GM19468 (cell line): ENCODE data around the gene KYAT1.

Experiments used
- ATAC-seq: cut with Tn5 transposase; IDR thresholded peaks from one replicate; pipeline ENCODE4 v1.9.1; 2021; ENCODE audit warnings: mild to moderate bottlenecking, moderate library complexity, moderate number of reproducible peaks; ENCODE audit not compliant: unreplicated experiment; ENCODE audit errors: extremely low read depth

Gene KYAT1

DNA sequence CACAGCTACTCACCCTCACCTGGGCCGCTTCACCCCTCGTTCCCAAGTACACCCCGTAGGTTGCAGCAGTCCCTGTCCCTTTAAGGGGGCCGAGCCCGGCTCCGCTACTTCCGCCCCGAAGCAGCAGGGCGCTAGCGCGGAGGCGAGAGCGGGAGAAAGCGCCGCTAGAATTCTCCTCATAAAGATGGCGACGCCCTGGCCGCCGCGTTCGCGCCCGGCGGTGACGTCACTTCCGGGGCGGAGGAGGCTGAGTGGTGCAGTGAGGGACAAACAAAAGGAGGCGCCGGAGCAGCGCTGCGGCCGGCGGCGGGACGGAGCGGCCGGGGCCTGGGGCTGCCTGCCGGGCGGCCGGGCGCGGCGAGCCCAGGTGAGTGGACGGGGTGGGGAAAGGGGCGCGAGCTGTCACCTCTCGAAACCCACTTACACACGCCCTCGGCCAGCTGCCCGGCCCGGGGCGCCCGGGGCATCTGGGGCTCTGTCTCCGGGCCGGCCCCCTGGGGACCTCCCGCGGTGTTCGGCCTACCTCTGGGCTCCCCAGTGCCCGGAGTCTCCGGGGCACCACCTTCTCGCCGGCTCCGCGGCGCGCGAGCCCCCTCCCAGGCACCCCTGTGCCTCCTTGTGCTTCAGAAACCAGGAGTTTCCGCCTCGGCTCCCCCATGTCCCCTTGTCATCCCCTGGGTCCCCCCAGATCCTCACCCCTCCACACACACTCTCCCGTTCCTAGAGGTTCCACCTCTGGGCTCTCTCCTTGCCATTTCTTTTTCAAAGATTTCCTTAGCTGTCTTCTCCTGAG lies at the start of gene KYAT1, which contains the start of gene LRRC8A:
Gene KYAT1 (minus strand): TSS at position 67 of the 793 bp plus-strand sequence. CDS start 36,545 bp downstream, outside the sequence.
Gene LRRC8A (plus strand): TSS at position 250 of the 793 bp plus-strand sequence. CDS start 25,032 bp downstream, outside the sequence.
- peak; percentile 82 for ATAC-seq

- ATAC-seq = no peak
Observed at GRCh38 chr9:128929560-128929959, 47.8 kb upstream of the KYAT1 start.

GRCh38 chr9:128928624-128929023 lies 46.9 kb upstream of the KYAT1 start:
- ATAC-seq = no peak

GRCh38 chr9:128927731-128928411 lies 46.1 kb upstream of the KYAT1 start:
- no peak for ATAC-seq

GRCh38 chr9:128923493-128923883 lies 41.7 kb upstream of the KYAT1 start:
- no peak for ATAC-seq

DNA sequence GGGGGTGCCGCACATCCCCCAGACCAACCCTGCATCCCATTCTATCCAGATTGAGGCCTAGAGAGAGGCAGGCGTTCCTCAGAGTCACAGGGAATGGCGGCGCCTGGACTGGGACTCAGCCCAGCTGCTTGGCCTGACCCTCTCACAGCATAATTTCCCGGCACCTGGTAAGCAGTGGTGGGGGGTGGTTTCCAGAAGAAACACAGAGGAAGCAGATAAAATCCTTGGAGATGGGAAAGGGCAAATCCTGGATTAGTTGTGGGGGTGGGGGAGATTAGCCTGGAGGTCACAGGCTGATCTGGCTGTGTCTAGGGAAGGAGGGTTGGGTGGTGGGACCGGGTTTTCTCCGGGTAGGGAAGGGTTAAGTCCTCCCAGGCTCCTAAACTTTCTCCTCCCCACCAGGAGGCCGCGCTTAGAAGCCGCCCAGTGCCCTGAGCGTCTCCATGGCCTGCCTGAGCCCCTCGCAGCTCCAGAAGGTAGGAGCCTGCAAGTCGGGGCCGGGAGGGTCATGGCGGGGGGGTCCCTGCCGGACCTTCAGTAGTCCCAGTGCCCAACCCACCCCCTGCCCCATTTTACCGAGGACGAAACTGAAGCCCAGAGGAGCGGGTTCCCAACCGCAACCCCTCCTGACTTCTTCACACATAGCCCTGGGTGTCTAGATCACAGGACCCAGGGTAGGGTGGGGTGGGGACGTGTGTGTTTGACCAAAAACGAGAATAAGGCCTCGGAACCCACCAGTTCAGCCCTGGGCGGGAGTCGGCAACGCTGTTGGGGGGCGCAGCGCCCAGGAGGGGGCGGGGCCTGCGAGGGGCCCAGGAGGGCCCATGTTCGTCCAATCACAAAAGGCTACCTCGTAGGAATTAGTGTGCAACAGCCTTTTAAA lies 40.4 kb upstream of the KYAT1 start:
- ATAC-seq = no peak

DNA sequence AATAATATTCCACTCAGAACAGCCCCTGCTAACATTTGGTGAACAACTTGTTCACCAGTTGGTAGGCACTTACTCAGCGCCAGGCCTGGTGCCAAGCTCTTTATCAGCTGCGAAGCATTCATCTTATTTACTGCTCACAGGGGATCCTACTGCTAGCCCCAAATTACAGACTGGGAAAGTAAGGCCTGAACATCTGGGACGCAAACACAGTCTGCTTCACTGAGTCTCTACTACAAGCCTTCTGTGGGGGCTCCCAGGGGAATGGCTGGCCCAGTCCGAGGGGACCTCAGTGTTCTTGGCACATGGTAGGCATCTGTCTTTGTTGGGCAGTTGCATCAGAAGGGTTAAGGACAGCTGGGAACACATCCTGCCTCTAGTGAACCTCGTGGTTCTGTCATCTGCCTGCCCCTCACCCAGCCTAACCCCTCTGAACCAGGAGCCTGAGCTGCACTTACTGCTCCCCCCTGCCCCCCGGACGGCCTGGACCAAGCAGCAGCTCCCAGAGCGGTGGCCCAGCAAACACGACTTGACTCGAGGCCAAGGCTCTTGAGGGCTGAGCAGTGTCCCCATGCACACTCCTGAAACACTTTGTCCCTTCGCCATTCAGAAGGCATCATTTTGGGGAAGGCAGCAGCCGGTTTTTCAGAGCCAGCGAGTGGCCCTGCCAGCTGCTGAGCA lies 38.8 kb upstream of the KYAT1 start, which contains the start of gene PHYHD1:
Gene PHYHD1 (plus strand): TSS at position 602 of the 678 bp plus-strand sequence. CDS start 1,342 bp downstream, outside the sequence.
- no peak for ATAC-seq

- no peak for ATAC-seq
Observed at GRCh38 chr9:128919402-128920089, 37.8 kb upstream of the KYAT1 start.

DNA sequence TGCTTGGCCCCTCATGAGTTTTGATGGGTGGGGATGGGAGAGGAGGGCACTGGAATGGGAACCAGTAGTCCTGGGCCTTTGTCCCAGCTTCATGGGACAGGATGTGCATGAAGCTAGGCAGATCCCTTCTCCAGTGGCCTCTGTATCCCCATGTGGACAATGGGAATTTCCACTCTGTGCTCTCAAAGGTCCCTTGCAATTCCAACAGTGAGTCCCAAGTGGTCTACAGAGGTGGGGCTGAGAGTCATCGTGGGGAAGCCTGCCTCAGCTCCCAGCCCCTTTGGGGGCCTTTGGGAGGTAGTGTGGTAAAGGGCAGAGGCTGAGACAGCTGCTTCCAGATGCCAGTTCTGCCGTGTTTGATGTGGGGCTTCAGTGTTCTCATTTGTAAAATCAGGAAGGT lies 37.2 kb upstream of the KYAT1 start:
- no peak for ATAC-seq

DNA sequence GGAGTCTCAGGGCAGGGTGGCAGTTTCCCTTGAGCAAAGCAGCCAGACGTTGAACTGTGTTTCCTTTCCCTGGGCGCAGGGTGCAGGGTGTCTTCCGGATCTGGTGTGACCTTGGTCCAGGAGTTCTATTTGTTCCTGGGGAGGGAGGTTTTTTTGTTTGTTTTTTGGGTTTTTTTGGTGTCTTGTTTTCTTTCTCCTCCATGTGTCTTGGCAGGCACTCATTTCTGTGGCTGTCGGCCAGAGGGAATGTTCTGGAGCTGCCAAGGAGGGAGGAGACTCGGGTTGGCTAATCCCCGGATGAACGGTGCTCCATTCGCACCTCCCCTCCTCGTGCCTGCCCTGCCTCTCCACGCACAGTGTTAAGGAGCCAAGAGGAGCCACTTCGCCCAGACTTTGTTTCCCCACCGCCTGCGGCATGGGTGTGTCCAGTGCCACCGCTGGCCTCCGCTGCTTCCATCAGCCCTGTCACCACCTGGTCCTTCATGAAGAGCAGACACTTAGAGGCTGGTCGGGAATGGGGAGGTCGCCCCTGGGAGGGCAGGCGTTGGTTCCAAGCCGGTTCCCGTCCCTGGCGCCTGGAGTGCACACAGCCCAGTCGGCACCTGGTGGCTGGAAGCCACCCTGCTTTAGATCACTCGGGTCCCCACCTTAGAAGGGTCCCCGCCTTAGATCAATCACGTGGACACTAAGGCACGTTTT lies 35.5 kb upstream of the KYAT1 start:
- no peak for ATAC-seq

- ATAC-seq = no peak
Observed at GRCh38 chr9:128916745-128917144, 35.0 kb upstream of the KYAT1 start.

DNA sequence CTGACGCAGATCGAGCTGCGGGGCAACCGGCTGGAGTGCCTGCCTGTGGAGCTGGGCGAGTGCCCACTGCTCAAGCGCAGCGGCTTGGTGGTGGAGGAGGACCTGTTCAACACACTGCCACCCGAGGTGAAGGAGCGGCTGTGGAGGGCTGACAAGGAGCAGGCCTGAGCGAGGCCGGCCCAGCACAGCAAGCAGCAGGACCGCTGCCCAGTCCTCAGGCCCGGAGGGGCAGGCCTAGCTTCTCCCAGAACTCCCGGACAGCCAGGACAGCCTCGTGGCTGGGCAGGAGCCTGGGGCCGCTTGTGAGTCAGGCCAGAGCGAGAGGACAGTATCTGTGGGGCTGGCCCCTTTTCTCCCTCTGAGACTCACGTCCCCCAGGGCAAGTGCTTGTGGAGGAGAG lies 34.5 kb upstream of the KYAT1 start:
- ATAC-seq = no peak

DNA sequence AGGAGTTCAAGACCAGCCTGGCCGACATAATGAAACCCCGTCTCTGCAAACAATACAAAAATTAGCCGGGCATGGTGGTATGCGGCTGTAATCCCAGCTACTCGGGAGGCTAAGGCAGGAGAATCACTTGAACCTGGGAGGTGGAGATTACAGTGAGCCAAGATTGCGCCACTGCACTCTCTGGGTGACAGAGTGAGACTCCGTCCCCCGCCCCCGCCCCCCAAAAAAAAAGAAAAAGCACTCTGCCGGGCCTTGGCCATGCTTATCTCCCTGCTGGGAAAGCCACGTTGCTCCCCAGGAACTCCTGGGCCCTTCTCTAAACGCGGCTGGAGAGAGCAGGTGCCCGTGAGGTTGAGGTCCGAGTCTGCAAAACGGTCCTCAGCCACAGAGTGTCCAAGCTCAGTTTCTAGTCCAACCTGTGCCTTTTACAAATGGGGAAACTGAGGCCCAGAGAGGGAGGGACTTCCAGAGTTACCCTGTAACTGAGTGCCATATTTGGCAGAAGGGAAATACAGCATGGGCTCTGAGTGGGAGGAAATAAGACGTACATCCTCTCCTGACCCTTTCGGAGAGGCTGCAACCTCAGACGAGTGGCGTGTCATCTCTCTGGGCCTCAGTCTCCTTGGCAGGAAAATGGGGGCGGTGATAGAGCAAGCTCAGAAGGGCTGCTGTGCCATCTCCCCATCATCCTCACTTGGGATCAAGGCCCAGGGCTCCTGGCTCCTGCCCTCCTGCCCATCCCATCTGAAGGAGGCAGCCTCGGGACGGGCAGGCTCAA lies 32.4 kb upstream of the KYAT1 start:
- ATAC-seq = no peak

DNA sequence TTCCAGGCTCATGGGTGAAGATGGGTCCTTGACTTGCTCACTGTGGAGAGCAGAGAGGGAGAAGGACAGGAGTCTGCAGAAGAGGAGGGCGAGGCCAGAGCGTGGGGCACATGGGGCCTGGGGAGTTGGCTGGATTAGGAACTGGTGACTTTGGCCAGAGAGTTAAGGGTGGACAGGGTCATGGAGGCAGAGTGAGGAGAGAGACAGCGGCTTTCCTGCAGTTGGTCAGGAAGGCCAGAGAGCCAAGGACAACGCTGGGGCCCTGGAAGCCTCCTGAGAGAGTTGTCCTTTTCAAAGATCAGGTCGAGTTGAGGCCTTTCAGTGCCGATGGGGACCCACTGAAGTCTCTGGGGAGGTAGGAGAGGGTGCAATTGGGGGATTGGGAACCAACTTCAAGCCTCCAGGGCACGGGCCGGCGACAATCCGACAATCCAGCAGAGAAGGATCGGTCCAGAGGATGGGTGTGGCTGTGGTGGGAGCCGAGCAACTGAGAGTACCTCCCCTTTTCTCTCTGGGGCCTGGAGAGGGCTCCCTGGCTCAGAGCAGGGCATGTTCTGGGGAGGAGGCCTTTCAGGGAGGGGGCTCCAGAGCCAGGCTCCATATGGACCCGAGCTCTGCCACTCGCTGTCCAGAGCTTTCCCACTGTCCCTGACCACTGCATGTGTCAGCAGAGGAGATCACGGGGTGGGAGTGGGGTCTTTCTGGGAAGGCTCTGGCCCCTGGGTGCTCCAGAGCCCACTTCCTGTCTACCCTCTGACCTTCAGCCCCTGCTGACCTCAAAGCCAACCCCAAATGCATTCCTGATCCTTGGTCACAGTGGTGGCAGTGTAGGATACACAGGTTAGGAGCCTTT lies 31.5 kb upstream of the KYAT1 start:
- no peak for ATAC-seq

DNA sequence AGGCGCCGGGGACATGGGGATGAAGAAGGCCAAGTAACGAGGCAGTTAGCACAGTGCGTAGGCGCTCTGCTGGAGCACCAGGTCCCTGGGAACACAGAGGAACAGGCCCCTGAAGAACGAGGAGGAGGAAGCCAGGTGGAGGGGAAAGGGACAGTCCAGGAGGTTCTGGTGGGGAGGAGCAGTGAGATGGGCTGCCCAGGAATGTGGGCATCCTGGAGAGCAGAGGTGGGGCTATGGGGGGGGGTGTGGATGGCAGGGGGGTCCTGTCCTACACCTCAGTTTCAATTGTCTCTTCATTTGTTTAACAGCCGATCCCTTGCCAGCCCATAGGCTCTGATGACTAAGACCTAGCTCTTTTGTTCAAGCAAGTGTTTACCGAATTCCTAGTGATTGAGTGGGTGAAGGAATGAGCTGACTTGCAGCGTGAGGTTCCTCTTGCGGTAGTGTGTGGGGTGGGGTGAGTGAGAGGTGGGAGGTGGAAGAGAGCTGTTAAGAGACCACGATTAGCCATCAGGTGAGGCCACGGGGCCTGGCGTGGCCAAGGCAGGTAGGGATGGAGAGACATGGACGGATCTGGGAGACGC lies 30.6 kb upstream of the KYAT1 start:
- no peak for ATAC-seq

- ATAC-seq = no peak
Observed at GRCh38 chr9:128911529-128912035, 29.8 kb upstream of the KYAT1 start.
